GM19025 (cell line): Measurements from ENCODE around the gene ZFP36.

Experiments used
- ATAC-seq: cut with Tn5 transposase; IDR thresholded peaks from one replicate; pipeline ENCODE4 v1.9.1; 2021; ENCODE audit warnings: mild to moderate bottlenecking, low read depth, moderate library complexity; ENCODE audit not compliant: unreplicated experiment

Gene ZFP36

DNA sequence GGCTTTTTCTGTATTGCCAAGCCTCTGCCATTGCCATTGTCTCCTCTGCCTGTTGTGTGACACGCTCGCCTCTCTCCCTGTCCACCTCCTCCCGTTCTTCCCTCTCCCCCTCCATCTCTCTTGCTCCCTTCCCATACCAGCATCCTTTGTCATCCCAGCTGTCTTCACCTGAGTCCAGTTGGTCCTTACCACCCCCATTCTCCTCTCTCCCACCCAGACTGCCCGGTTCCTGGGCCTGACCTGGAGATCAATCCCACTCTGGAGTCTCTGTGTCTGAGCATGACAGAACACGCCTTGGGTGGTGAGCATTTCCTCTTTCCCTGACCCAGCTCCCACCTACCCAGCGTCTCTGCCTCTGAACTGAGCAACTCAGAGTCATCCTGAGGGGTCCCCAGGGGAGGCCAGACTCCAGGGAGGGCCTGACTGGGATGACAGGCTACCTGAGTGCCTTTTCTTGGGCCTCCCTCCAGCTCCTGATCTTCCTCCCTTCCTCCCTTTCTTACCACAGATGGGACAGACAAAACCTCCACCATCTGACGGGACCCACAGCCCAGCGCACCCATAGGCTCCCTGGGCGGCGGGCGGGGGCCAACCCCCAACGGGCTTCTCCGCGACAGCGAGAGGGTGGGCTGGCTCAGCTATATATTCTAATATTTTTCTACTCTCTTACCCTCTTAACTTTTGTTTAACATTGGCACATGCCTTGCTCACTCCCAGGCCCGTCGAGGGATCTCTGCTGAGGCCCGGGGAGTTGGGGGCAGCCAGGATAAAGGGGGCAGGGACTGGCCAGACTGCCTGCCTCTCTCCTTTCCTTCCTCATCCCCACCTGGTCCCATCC is 23.4 kb upstream of the ZFP36 start:
- no peak for ATAC-seq

DNA sequence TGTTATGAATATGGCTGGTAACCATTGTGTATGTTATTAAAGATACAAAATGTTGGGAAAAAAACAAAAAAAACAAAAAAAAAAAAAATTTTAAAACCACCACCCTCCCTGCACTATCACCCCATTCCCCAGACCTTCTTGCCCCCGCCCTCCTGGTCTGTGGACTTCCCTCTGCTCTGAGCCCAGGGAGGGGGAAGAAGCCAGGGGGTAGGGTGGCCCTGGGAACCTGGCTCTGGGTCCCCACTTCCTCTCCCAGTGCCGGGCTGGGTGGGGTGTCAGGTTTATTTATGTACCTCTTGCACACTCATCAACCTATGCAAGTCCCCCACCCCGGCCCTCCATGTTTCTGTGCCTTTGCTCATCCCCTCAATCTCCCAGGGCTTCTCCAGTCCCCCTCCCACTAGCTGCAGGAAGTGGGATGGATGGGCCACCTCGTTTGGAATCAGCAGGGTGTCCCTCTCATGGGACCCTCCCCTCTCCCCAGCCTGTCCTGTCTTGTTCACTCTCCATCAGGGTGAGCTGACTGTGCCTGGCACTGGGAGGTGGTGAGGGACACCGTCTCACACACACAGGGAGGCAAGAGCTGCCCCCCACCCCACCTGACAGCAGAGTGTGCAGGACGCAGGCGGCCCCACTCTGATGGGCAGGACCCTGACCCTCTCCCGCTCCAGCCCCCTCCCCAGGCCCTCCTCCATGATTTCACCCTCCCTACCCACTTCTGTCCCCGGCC is 21.6 kb upstream of the ZFP36 start:
- no peak for ATAC-seq

DNA sequence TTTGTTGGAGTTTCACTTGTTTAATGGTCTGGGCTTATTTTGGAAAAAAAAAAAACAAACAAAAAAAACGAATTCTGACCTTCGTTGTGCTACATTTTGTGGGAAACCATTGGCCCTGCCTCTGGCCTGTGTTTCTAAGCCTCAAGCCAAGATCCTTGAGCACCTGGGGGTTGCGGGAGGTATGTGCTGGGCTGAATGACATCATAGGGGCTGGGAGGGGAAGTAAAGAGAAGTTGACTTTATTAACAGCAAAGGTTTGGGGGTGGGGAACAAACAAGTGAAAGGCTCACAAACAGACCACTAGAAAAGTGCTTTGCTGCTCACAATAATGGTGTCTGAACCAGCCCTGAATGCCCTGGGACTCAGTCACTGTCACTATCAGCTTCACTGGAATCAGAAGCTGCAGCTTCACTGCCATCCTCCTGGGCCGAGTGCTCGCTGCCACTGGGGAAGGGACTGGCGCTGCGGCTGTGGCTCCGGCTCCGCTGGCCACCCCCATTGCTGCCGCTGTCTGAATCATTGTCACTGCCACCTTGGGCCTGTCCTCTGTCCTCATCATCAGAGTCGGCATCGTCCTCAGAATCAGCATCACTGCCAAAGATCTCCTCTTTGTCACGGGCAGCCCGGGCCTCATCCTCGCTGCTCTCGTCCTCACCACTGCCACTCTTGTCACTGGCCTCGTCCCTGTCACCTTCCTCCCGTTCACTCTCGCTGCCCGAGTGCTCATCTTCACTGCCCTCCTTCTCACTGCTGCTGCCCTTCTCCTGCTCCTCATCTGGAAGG is 20.8 kb upstream of the ZFP36 start:
- ATAC-seq = no peak

DNA sequence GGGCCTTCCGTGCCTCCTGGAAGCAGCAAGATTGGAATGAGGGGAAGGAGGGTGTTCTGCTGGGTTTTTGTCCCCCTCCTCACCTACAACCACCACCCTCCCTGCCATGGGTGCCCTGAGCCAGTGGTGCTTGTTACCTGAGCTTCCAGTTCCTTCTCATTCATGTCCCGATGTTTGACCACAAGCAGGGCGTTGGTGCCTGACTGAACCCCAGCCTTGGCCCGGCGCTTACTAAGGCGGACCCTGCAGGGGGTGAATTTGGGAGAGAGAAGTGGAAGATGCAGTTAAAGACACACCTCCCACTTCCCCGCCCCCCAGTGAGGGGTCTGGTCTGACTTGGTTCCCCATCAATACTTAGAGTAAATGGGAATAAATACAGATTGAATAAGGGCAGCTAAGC is 20.1 kb upstream of the ZFP36 start:
- no peak for ATAC-seq

DNA sequence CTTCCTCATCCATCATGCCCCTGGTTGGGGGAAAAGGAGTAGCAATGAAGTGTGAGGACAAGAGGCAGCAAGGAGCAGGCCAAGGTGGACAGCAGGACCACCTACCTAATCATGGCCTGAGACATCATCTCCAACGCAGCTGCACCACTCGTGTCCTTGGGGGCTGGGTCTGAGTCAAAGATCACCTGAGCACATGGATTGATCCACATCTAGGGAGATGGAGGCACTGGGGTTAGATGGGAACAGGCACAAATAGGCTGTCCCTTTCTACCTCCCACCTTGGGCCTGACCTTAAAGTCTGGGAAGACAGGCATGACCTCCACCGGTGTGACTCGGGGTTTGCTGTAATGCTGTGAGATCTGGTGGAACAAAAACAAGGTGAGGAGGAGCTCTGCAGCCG is 18.0 kb upstream of the ZFP36 start:
- no peak for ATAC-seq

DNA sequence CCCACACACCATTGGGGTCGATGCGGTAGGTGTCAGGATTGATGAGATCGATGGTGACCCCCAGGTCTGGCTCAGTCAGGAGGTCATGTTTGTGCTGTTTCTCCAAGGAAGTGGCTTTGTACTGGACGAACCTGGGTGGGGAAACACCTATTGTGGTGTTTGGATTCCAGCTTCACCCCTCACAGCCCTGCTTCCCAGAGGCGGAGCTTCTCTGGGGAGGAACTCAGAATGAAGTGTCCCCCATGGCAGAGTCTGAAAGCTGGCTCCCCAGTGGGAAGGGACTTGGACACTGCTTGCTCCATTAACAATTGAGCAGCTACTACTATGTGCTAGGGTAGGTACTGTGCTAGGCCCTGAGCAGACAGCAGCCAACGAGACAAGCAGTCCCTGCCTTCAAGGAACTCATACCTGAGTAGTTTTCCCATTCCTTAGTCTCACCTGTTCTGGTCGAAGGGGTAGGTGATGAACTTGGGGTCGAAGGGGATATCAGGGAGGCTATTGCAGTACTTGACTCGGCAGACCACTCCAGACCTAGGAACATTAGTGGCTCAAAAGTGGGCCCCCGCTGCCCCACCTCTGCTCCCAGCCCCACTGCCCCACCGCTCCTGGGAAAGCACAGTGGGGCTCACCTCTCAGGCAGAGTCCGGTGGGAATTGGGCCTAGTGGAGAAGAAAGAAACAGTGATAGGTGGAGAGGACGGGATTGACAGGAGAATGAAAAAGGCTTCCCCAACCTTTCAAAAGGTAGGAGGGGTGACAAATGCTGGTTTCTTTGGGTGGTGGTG is 16.8 kb upstream of the ZFP36 start:
- ATAC-seq = no peak

DNA sequence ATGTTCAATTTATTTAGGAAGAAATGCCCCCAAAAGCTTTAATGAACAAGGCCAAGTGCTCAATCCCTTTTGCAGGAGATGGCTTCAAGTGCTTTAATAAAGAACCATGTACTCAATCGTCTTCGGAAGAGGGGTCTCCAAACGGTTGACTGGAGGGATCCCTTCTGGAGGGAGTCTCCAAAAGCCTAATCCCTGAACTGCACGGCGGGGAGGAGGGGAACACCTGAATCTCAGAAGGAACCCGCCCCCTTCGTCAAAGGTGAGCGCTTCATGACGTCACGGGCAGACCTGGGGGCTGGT is 16.2 kb upstream of the ZFP36 start:
- ATAC-seq = no peak

DNA sequence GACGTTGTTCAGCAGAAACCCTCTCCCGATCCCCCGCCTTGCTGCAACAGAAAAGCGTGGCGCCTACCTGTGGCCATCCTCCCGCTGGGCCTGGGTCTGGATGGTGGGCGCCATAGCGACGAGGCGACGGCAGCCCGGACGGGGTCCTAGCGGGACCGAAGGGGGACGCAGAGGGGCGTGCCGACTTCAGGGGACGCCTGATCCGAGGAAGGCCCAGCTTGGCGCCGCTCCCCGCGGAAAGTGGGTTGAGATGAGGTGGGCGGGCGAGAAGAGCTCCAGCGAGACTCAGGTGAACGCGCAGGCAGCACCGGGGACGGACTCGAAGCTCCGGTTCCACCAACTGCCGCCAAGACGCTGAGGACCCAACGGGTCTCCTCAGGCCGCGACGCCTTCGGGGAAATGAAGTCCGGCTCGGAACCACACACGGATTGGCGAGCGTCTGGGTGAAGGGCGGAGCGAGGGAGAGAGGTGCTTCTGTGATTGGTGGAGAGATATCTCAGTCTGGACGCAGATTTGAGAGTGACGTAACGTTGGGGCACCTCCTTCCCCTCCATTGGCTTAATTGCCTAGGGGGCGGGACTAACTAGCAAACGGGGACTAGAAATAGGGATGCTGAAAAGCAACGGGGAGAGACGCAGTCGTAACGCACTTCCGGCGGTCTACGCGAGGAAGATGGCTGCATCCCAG is 15.8 kb upstream of the ZFP36 start, which contains the start of the genes MED29 and PAF1:
MED29 (plus strand) TSS at position 628 of the 687 bp plus-strand sequence; CDS start at position 673, 45 bp downstream.
PAF1 (minus strand) TSS at position 356 of the 687 bp plus-strand sequence; CDS start at position 114, 242 bp downstream.
- ATAC-seq = peak; percentile 93

DNA sequence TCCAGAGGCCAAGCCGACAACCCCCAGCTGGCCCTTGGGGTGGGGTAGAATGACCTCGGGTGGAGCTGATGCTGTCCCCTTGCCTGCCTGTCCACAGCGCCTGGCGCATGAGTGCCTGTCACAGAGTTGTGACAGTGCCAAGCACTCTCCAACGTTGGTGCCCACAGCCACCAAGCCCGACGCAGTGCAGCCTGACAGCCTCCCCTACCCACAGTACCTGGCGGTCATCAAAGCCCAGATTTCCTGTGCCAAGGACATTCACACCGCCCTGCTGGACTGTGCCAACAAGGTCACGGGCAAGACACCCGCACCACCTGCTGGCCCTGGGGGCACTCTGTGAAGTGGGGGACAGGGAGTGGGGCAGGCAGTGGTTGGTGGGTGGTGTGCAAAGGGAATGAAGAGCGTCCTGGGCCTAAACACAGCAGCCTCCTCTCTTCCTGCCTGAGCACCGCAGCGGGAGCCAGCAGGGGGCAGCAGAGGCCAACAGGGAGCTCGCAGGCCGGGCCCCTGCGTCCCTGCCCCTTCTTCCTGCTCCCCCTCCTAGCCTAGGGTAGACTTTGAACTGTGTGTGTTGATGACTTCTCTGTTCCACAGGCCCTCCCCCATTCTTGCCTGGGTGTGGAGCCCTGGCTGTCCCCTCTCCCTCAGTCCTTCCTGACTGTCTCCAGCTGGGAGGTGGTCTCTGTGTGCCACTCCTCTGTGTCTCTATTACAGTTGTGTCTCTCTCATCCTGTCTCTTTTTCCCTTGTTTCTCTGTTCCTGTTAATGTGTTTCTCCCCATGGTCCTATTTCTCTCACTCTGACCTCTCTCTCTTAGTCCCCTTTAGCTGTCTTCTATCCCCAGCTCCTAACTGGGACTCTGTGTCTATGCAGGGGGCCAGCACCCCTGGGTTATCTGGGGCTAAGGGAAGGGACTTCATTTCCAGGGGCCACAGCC is 9.0 kb upstream of the ZFP36 start:
- no peak for ATAC-seq

DNA sequence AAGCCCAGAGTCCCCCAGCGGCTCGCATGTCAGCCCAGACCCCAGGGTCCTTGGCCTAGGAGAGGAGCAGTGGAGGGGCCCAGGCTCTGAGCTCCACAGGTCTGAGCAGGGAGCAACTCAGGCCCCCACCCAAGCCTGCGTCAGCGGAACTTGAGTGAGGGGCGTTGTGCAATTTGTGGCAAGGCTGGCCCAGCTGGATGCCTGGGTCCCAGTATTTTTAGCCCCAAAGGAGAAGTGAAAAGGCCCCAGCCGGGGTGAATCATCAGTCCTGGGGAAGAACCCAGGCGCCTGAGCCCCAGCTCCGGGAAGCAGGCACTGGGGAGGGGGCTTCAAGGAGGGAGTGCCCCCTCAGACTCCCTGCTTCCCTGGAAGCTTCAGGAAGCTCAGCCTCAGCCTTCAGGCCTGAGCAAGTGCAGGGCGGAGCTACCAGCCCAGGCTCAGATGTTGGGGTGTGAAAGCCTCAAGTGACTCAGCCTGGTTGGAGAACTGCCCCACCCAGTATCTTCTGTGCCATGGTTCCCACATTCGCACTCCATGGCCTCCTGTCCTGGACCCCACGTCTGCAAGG is 8.3 kb upstream of the ZFP36 start:
- ATAC-seq = no peak

DNA sequence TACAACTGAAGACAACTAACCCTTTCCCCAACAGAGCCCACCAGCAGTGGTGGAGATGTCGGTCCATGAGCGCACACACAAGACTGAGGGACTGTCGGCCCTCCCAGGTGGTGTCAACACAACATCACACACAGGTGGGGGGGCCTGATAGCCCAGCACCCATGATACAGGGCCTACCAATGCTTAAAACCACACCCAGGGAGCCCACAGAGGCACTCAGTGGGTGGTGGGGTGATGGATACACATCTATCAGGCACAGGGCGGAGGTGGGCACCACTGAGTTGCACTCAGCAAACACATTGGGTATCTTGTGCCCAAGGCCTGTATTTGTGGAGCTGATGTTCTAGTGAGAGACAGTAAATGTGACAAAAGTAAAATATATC is 7.0 kb upstream of the ZFP36 start:
- no peak for ATAC-seq

DNA sequence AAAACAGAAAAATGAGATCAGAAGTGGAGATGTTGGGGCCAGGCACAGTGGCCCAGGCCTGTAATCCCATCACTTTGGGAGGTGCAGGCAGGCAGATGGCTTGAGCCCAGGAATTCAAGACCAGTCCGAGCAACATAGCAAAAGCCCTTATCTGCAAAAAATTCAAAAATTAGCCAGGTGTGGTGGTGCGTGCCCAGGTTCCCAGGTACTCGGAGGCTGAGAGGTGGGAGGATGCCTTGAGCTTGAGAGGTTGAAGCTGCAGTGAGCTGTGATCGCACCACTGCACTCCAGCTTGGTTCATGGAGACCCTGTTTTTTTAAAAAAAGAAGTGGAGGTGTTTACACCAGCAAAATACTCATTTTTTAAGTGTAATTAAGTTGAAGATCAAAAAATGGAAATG is 6.6 kb upstream of the ZFP36 start:
- ATAC-seq = no peak

DNA sequence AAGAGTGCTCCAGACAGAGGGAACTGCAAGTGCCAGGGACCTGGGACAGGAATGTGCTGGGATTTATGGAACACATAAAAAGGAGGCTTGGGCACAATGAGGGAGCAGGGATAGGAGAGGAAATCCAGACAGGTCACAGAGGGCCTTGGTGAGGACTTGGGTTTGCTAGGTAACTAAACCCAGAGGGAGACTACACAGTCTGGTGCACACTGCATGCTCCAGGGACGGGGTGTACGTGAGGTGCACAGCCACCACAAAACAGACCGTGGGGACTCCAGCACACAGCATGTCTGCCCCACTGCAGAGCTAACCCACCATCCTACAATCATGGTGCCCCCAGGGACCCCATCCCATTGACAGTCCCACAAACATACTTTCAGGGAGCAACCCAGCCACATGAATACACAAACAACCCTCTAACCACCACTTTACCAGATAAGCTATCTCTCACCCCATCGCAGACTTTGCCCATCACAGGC is 5.5 kb upstream of the ZFP36 start:
- ATAC-seq = peak; percentile 12

DNA sequence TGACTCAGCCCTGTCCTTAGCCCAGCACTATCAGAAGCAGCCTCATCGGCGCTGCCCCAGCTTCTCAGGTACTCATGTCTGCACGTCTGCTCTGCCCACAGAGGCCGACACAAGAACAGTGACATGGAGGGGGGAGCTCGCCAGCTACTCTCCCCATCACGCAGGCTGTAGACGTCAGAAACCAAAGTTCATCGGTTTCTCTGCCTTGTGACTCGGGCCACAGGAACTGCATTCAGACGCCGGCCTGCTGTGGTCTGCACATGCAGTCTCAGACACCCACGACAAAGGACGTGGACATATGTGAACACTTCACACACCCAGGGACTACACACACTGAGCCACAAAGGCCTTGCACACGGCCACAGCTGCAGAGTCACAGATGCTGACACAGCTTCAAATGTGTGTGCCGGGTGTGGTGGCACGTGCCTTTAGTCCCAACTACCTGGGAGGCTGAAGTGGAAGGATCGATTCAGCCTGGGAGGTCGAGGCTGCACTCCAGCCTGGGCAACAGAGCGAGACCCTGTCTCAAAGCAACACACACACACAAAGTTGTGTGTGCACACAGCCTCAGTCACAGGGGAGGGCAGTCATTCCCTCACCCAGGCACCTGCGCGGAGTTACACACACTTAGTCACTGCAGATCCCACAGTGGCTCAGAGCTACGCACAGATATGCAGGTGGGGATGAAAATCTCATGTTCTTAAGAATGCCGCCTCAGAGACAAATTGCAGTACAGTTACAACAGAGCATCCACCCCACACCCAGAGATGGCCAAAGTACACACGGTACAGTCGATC is 4.9 kb upstream of the ZFP36 start:
- ATAC-seq = peak; percentile 24

DNA sequence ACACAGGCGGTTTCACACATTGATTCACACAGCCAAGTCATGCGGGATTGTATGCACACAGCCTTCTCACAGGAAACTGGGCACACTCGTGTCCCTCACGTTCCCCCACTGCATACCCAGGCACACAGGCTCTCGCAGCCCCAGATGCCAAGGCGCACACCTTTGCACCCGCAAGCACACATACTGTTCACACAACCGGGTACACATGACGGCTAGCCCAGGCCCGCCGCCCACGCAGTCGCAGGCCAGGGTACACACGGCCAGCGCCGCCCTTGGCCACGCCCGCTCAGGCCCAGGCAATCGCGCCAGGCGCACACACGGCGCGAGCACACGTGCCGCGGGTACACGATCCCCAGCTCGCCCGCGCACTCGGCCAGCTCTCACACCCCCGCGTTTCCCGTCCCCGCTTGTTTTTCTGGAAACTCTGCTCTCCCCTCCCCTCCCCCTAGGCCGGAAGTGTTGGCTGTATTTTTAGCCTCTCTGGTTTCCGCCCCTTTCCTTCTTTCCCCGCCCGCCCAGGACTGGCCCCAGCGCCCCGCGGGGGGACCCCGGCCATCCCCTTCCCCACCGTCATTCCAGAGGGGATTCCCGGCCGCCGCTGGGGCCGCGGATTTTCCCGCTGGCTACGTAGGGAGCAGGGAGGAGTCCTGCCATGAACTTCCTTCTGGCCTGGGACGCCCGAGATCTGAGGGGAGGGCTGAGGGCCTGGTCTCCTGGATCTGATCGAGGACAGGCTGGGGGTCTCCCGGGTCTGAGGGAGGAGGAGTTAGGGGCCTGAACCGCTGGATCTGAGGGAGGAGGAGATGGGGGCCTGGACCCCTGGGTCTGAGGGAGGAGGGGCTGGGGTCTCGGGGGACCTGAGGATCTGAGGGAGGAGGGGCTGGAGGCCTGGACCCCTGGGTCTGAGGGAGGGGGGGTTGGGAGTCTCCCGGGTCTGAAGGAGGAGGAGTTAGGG is 4.0 kb upstream of the ZFP36 start:
- peak; percentile 23 for ATAC-seq
